SK-N-DZ (cell line): Measurements from ENCODE around the gene KCNJ4.
"Not testable (repeated sequence)": the region's sequence is repeated elsewhere in the genome, so short reads cannot be mapped to it uniquely, and the experiment has no call there.

Source experiments
- DNase-seq: peaks from one replicate; pipeline ENCODE4 v3.0.0-alpha.2; 2015; ENCODE audit warnings: low spot score

Gene KCNJ4

GRCh38 chr22:38413085-38414008, 41.7 kb downstream of the KCNJ4 start:
- DNase-seq: no peak

- no peak for DNase-seq
Measured at GRCh38 chr22:38412435-38413084, 42.4 kb downstream of the KCNJ4 start.

DNA sequence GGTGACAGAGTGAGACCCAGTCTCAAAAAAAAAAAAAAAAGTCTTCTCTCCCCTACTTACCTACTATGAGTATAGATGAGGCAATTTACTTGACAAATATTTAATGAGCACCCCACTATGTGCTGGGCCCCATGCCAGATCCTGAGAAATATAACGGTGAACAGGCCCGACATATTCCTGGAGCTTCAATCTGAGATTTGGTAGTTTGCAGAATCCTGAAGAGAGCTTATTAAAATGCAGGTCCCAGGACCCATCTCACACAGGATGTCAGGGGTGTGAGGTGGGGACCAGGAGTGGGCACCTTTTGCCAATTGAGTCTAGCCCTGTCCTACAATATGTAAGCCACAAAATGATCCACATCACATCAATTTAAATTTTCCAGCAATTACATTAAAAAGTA, 44.0 kb downstream of the KCNJ4 start:
- DNase-seq: no peak

DNA sequence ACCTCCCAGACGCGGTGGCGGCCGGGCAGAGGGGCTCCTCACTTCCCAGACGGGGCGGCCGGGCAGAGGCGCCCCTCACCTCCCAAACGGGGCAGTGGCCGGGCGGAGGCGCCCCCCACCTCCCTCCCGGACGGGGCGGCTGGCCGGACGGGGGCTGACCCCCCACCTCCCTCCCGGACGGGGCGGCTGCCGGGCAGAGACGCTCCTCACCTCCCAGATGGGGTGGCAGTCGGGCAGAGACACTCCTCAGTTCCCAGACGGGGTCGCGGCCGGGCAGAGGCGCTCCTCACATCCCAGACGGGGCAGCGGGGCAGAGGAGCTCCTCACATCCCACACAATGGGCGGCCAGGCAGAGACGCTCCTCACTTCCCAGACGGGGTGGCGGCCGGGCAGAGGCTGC, 45.1 kb downstream of the KCNJ4 start:
- DNase-seq: not testable (repeated sequence)

GRCh38 chr22:38406617-38407016, 48.4 kb downstream of the KCNJ4 start:
- DNase-seq: no peak

GRCh38 chr22:38404419-38404818, 50.6 kb downstream of the KCNJ4 start:
- DNase-seq: no peak

DNA sequence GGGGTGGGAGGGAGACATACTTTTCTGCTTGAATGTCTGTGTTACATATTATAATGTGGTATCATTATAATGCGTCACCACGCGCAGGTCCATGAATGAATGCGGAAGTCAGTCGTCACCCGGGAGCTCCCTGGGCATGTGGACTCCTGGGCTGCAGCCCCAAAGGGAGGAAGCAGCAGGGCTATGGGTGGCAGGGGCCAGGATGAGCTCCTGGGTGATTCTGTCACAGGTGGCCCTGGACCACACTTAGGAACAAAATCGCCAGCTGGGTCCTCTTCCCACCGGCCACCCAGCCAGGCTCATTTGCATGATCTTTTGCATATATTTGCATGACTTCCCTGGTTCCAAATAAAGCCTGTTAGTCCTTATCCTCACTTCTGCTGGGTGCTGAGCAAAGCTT, 51.2 kb downstream of the KCNJ4 start:
- no peak for DNase-seq

GRCh38 chr22:38402204-38402603, 52.8 kb downstream of the KCNJ4 start:
- DNase-seq: no peak

GRCh38 chr22:38401336-38402084, 53.5 kb downstream of the KCNJ4 start:
- DNase-seq: no peak

DNA sequence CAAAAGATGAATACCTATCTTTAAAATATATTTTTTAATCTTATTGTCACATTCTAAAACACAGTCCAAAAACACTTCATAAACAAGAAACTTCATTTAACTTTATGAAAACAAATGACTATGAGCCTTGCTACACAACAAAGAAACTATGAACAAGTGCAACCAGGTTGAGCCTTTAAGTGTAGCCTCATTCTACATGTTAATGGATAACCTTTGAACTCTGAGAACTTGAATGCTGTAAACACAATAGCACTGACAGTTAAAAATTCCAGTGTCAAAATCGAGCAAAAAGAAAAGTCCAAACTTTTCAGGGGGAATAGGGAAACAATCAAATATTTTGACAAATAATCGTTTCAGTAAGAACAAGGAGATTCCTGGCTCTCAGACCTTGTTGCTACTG, 54.7 kb downstream of the KCNJ4 start:
- not testable (repeated sequence) for DNase-seq

GRCh38 chr22:38398609-38399461, 56.2 kb downstream of the KCNJ4 start:
- peak; percentile 75 for DNase-seq

GRCh38 chr22:38398181-38398608, 56.8 kb downstream of the KCNJ4 start:
- peak; percentile 55 for DNase-seq

DNA sequence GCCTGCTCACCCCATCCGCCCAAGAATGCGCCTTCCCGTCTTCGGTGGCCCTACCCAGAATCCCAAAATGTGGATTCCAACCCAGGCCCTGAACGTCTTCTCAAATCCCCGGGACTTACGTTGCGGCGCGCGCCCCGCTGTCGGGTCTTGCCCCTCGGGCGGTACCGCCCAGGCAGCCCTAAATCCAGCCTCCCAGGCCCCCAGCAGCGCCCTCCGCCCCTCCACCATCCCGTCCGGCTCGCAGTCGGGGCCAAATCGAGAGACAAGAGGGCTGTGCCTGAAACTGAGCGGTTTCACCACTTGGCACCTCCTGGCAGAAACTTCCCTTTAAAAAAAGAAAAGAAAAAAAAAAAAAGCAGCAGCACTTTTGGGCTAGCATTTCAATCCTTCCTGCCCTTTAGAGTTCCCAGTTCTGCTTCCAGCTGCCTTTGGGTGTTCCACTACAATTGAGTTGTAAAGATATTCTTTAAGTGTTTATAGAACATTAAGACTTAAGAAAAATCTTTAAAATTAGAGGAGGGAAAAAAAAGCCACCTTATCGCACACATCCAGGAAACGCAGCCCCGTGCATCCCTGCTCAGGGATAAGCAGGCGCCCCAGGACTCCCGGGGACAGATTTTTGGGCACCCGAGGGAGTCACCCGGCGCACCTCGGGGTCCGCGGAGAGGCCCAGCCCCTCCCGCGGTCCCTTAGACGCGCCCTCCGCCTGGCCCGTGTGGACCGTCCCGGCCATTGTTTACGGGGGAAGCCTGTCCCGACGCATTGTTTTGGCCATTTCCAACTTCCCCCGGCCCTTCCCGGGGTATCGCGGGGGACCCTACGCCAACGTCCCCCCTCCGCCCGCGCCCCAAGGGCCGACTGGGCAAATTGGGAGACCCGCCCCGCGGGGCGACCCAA, 57.6 kb downstream of the KCNJ4 start:
- no peak for DNase-seq

DNA sequence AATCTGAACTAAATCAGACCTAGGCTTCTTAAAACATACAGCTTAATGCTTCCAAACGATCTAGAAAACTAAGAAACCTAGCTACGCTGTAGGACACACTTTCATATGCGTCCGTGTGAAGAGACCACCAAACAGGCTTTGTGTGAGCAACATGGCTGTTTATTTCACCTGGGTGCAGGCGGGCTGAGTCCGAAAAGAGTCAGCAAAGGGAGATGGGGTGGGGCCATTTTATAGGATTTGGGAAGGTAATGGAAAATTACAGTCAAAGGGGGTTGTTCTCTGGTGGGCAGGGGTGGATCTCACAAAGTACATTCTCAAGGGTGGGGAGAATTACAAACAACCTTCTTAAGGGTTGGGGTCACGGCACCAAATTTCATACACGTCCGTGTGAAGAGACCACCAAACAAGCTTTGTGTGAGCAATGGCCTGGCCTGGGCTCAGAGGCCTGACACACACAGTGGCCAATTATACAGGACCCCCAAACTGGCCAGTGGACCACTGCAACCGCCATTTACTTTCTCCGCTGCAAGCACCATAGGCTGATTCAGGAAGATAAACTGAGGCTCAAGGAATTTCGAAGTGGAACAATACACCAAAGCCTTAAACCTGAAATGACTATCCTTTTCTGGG, 58.4 kb downstream of the KCNJ4 start:
- DNase-seq: not testable (repeated sequence)

DNA sequence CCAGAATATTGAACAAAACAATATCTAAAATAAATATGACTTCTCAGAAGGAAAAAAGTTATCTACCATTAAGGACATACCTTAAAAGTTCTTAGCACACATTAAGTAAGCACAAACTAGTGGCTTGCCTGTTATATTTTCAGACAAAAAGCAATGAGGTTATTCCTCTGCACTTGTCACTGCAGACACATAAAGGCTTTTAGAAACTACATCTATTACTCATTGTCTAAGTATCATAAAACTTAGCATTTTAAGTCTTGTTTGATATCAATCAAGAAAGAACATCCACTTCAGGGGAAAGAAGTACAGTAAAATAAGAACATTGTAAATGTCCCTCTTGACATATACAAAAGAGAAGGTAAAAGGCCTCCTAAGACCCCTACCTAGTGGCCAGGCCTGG, 59.1 kb downstream of the KCNJ4 start:
- not testable (repeated sequence) for DNase-seq

DNA sequence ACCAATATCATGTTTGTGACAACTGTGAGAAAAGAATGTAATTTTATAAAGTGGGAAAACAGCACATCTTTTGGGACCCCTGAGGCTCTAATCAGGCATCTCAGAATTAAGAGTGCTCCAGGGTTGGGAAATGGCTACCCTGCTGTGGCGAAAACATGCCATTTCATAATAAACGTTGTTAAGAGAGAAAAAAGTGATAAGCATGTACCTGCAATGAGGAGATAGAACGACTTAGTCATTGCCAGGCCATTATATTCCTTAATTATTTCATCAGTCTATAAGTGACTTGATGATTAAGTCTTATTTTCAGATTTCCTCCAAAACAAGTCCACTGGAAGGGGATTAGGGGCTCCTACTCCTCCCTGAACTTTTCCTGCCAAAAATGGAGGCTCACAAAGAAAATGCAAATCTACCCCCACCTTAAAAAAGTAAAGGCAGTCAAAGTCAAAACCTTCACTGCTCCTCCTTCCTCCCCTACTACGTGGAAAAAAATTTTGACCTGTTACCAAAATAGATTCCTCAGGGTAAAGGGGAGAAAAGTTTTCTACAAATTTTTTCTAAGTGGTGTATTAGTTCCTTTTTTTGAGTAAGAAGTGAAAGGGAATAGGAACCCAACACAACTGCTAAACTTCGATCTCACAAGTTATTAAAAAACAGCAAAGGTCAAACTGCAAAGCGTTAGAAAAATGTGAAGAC, 59.9 kb downstream of the KCNJ4 start:
- DNase-seq: not testable (repeated sequence)

DNA sequence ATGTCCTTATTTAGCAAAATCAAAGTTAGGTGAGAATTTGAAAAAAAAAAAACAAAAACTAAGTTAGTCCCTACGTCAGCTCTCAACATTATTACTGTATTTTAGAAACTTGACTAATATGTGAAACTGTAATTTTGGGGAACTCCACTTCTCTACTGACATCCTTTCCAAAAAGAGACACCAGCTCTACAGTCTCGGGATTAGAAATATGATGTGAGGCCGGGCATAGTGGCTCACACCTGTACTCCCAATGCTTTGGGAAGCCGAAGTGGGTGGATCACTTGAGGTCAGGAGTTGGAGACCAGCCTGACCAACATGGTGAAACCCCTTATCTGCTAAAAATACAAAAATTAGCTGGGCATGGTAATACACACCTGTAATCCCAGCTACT, 65.6 kb downstream of the KCNJ4 start:
- DNase-seq: not testable (repeated sequence)

DNA sequence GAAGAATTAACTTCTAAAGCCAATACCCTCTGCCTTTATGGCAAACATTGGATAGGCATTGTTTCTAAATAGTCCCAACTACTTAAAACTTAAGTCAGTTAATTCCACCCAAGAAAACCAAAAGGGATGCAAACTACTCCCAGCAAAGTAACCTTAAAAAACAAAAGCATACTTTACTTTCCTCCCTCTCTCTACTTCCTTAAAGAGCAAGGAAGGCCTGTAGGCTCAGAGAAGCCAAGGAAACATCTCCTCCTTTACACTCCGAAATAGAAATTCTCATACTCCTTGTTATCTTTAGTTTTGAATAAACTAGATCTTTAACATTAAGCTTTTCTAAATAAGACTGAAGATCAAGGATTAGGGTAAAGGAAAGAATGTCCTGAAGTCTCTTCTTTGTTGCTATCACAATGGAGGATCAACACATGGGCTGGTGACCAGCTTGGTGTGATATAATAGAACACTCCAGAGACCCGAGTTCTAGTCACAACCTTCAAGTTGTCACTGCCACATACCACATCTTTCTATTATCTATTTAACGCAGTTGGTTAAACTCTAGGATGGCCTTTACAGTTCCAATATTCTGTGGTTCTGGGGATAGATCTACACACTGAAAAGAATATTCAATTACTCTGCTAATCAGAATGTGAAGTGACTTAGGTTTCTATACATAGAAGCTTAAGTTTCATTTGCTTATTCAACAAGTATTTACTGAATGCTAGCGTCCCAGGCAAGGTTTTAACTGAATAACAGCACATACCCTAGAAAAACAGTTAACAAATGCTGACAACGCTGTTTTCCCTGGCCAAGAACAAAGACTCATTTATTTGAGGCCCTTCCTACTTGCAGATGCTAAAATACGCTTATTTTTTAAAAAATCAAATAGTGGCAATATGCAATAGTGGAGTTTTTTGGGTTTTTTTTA, 66.2 kb downstream of the KCNJ4 start:
- not testable (repeated sequence) for DNase-seq
